Spinal cord (tissue), 10 donors: ENCODE results near the gene NELFCD. TPM values are rescaled to one million over a fixed set of nuclear protein-coding genes. Genes with fewer than 3 reads are reported as not detected.
"Not testable (repeated sequence)": the region's sequence is repeated elsewhere in the genome, so short reads cannot be mapped to it uniquely, and the experiment has no call there.

Experiments
- DNase-seq, 6 donors: peaks; one replicate each; pipeline versions ENCODE4 v3.0.0 to v3.0.0-alpha.2; 2013 to 2015; ENCODE audit warnings: low spot score in 6 of 6, low read depth in 4 of 6
- H3K27ac ChIP-seq: one replicate; pipeline ENCODE4 v1.5.1; 2013; ENCODE audit warnings: low read depth, low read length, control low read depth
- H3K27me3 ChIP-seq: one replicate; pipeline ENCODE4 v1.6.1; 2013; ENCODE audit warnings: low read length; ENCODE audit not compliant: control insufficient read depth, insufficient read depth
- H3K36me3 ChIP-seq: one replicate; pipeline ENCODE4 v1.6.1; 2013; ENCODE audit warnings: low read length; ENCODE audit not compliant: control insufficient read depth, insufficient read depth
- H3K4me1 ChIP-seq: one replicate; pipeline ENCODE4 v1.6.1; 2013; ENCODE audit warnings: low read length; ENCODE audit not compliant: control insufficient read depth, insufficient read depth
- H3K4me3 ChIP-seq: one replicate; pipeline ENCODE4 v1.5.1; 2013; ENCODE audit warnings: low read depth, low read length, control low read depth
- H3K9me3 ChIP-seq: one replicate; pipeline ENCODE4 v1.6.1; 2013; ENCODE audit warnings: low read length; ENCODE audit not compliant: control insufficient read depth, insufficient read depth
- WGBS: methylation state at CpG from one replicate; pipeline ENCODE4 v1.1.5; 2013; ENCODE audit warnings: missing lambda C conversion rate; ENCODE audit not compliant: insufficient coverage; 5-methylcytosine and 5-hydroxymethylcytosine counted together
- polyA plus RNA-seq, 2 donors: library from polyadenylated mRNA; unstranded; fragments of 120-200 nt; gene quantifications; one replicate each; pipeline ENCODE4 v1.2.1, GENCODE V29; 2013; ENCODE audit not compliant: insufficient read length in 2 of 2
- total RNA-seq, 2 donors: library from RNA; depleted of rRNA in 1 of 2; stranded (reverse); fragments of 120-200 nt in 1 of 2; fragments of >200 nt in 1 of 2; gene quantifications; one replicate each; pipeline versions ENCODE4 v1.2.3 to v1.2.4, GENCODE V29; 2013 to 2014
- donor health status: healthy.

Gene NELFCD
- total and polyA plus RNA-seq, 4 donors, result 48.0 to 88.6 (median 71.8) TPM

GRCh38 chr20:59005523-59006166, 24.6 kb downstream of the NELFCD start:
- WGBS, result 100% methylated on average over 1 of the region's 3 CpGs
- no peak overlapping the region for H3K27ac ChIP-seq
- H3K9me3 ChIP-seq, result no peaks in the 10 kb centered on the region
- DNase-seq, result no peak
- H3K4me1 ChIP-seq, result peaks cover 38% of the 10 kb centered on the region
- peaks cover 22% of the 10 kb centered on the region for H3K36me3 ChIP-seq
- H3K4me3 ChIP-seq, result peak overlapping the region; percentile 31
- peaks cover 2% of the 10 kb centered on the region for H3K27me3 ChIP-seq

GRCh38 chr20:59006167-59006863, 25.3 kb downstream of the NELFCD start:
- H3K4me1 ChIP-seq, result peaks cover 44% of the 10 kb centered on the region
- H3K27ac ChIP-seq, result no peak overlapping the region

GRCh38 chr20:59006864-59007664, 26.0 kb downstream of the NELFCD start, which contains the start of gene CTSZ:
CTSZ (minus strand) TSS chr20:59007254; CDS start chr20:59007128, 126 bp downstream.
- Histone ChIP-seq H3K4me1 (peaks cover 45% of the 10 kb centered on the region), H3K27ac (peak within 1 kb of the TSS; percentile 47), H3K9me3 (no peaks in the 10 kb centered on the region), H3K36me3 (peaks cover 9% of the 10 kb centered on the region), H3K4me3 (peak within 1 kb of the TSS; percentile 31), H3K27me3 (peaks cover 2% of the 10 kb centered on the region)
- WGBS, result 8% methylated on average over 82 of the region's 82 CpGs
- DNase-seq, result peak in 2 of 6 donors; percentile 39 to 66

More at GRCh38 chr20:59006167-59006863, 25.3 kb downstream of the NELFCD start:
- peak overlapping the region; percentile 31 for H3K4me3 ChIP-seq
- DNase-seq, result no peak
- H3K9me3 ChIP-seq, result no peaks in the 10 kb centered on the region
- H3K36me3 ChIP-seq, result peaks cover 17% of the 10 kb centered on the region
- WGBS, result 66% methylated on average over 27 of the region's 29 CpGs
- peaks cover 2% of the 10 kb centered on the region for H3K27me3 ChIP-seq

GRCh38 chr20:59007665-59008511, 26.8 kb downstream of the NELFCD start:
- Histone ChIP-seq H3K36me3 (peaks cover 4% of the 10 kb centered on the region), H3K4me3 (no peak overlapping the region), H3K27ac (peak overlapping the region; percentile 47), H3K27me3 (peaks cover 2% of the 10 kb centered on the region), H3K4me1 (peaks cover 45% of the 10 kb centered on the region), H3K9me3 (no peaks in the 10 kb centered on the region)
- DNase-seq, result peak in 1 of 6 donors; percentile 12
- 84% methylated on average over 22 of the region's 24 CpGs for WGBS

GRCh38 chr20:59008715-59009336, 27.8 kb downstream of the NELFCD start:
- 87% methylated on average over 6 of the region's 8 CpGs for WGBS
- no peak overlapping the region for H3K27ac ChIP-seq

GRCh38 chr20:59010321-59010994, 29.4 kb downstream of the NELFCD start:
- H3K36me3 ChIP-seq, result peaks cover 8% of the 10 kb centered on the region
- H3K9me3 ChIP-seq, result no peaks in the 10 kb centered on the region
- peaks cover 31% of the 10 kb centered on the region for H3K4me1 ChIP-seq
- DNase-seq, result peak in 1 of 6 donors; percentile 41
- no peak overlapping the region for H3K27ac ChIP-seq
- 72% methylated on average over 5 of the region's 8 CpGs for WGBS
- H3K27me3 ChIP-seq, result peaks cover 2% of the 10 kb centered on the region
- no peak overlapping the region for H3K4me3 ChIP-seq

More at GRCh38 chr20:59008715-59009336, 27.8 kb downstream of the NELFCD start:
- Histone ChIP-seq H3K4me1 (peaks cover 45% of the 10 kb centered on the region), H3K9me3 (no peaks in the 10 kb centered on the region), H3K36me3 (peaks cover 2% of the 10 kb centered on the region), H3K4me3 (no peak overlapping the region), H3K27me3 (peaks cover 2% of the 10 kb centered on the region)
- DNase-seq, result no peak

- Histone ChIP-seq H3K4me3 (no peak overlapping the region), H3K27ac (no peak overlapping the region), H3K27me3 (peaks cover 2% of the 10 kb centered on the region), H3K4me1 (peaks cover 24% of the 10 kb centered on the region), H3K36me3 (peaks cover 13% of the 10 kb centered on the region), H3K9me3 (no peaks in the 10 kb centered on the region)
- 38% methylated on average over 9 of the region's 17 CpGs for WGBS
- peak in 1 of 6 donors; percentile 29 for DNase-seq
These were observed 30.2 kb downstream of the NELFCD start for GRCh38 chr20:59010995-59011873.

- not testable (repeated sequence) for DNase-seq, H3K27me3 ChIP-seq, H3K4me3 ChIP-seq, H3K9me3 ChIP-seq, H3K27ac ChIP-seq
- Histone ChIP-seq H3K36me3 (peaks cover 13% of the 10 kb centered on the region), H3K4me1 (peaks cover 19% of the 10 kb centered on the region)
- WGBS, result 96% methylated on average over 2 of the region's 3 CpGs
These were observed 30.8 kb downstream of the NELFCD start for GRCh38 chr20:59011874-59012157.
